ENCODE data around the gene HIPK1. TPM values are rescaled to one million over a fixed set of nuclear protein-coding genes. Genes with fewer than 3 reads are reported as not detected.
A peak's percentile ranks its signal among the peaks of the same experiment; 100 is the strongest.

The HIPK1 gene
- total RNA-seq, 2 donors from 2014 or later = 43.7 to 75.8 TPM

DNA sequence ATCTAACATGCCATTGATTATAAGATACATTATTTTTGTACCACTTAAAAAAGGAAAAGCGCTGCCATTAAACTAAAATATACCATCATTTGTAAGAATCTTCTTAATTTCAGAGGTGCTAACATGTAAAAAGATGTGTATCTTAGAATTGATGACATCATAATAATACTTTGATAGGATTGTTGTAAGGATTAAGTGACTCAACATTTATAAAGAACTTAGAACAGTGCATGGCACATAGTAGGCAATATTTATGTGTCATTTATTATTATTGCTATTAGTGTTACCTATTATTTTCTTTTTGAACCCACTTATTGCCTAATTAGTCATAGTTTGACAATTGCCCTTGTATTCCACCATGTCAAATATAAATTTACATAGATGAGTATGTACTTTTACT lies 21.8 kb downstream of the HIPK1 start:
- ATAC-seq = peak in 1 of 2 donors; percentile 32
- Mint-ChIP-seq H3K9me3 (no peaks in the 10 kb centered on the region), H3K36me3 (peaks cover 5 to 20% of the 10 kb centered on the region in 2 donors), H3K27ac (no peak overlapping the region)
- no peak for DNase-seq (ENCODE audit: low spot score in 2 of 2)

- Mint-ChIP-seq H3K27ac (no peak overlapping the region), H3K9me3 (no peaks in the 10 kb centered on the region), H3K36me3 (peaks cover 5 to 26% of the 10 kb centered on the region in 2 donors)
- no peak for ATAC-seq
- no peak for DNase-seq (ENCODE audit: low spot score in 2 of 2)
These were observed 22.6 kb downstream of the HIPK1 start for GRCh38 chr1:113951719-113952118.

GRCh38 chr1:113957984-113958383 lies 28.9 kb downstream of the HIPK1 start:
- H3K27ac Mint-ChIP-seq = no peak overlapping the region
- DNase-seq (ENCODE audit: low spot score in 2 of 2) = no peak
- no peak for ATAC-seq
- peaks cover 10 to 19% of the 10 kb centered on the region in 2 donors for H3K36me3 Mint-ChIP-seq
- H3K9me3 Mint-ChIP-seq = no peaks in the 10 kb centered on the region

DNA sequence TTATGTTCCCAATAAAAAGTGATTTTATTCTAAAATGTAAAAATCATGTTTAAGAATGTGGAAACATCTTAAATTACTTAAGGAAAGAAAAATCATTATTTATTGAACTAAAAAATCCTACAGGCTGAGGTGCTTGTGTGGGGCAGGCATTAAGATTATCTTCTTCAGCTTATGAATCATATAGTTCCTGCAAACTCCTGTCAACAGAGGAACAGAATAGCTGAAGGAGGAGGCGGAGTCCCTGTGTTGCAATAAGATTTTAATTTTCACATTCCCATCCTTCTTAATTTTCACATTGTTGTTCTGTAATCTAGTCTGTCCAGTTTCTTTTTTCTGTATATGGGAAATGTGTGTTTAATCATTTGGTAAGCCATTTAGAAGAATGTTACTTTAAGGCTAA lies 29.6 kb downstream of the HIPK1 start:
- H3K36me3 Mint-ChIP-seq = peaks cover 14 to 25% of the 10 kb centered on the region in 2 donors
- DNase-seq (ENCODE audit: low spot score in 2 of 2) (no peak), ATAC-seq (no peak)
- H3K9me3 Mint-ChIP-seq = no peaks in the 10 kb centered on the region
- no peak overlapping the region for H3K27ac Mint-ChIP-seq

DNA sequence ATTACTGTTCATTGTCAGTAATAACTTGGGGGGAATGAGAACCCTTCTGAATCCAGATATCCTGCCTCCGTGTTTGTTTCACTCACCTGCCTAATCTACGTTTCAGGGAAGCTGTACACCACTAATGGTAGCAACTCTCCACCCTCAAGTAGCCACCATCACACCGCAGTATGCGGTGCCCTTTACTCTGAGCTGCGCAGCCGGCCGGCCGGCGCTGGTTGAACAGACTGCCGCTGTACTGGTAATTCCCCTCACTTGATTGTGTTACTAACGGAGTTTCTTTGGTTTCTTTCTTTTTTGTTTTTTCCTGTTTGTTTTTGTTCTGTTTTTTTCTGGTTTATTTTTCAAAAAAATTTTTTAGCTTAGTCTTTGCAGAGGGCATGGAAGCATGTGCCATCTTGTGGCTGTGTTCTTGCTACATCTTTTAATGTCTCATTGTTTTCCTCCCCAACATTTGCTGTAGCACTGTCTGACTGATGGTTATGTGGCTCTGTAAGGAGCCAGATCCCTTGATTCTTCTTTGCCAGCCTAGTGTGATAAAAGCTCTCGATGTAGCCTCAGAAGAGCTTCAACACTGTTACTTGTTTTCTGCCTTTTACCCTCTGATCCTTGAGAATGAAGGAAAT lies 34.3 kb downstream of the HIPK1 start:
- ATAC-seq (no peak), DNase-seq (ENCODE audit: low spot score in 2 of 2) (no peak)
- no peaks in the 10 kb centered on the region for H3K9me3 Mint-ChIP-seq
- H3K36me3 Mint-ChIP-seq = peaks cover 19 to 27% of the 10 kb centered on the region in 2 donors
- H3K27ac Mint-ChIP-seq = peak overlapping the region in 1 of 2 donors; percentile 12

DNA sequence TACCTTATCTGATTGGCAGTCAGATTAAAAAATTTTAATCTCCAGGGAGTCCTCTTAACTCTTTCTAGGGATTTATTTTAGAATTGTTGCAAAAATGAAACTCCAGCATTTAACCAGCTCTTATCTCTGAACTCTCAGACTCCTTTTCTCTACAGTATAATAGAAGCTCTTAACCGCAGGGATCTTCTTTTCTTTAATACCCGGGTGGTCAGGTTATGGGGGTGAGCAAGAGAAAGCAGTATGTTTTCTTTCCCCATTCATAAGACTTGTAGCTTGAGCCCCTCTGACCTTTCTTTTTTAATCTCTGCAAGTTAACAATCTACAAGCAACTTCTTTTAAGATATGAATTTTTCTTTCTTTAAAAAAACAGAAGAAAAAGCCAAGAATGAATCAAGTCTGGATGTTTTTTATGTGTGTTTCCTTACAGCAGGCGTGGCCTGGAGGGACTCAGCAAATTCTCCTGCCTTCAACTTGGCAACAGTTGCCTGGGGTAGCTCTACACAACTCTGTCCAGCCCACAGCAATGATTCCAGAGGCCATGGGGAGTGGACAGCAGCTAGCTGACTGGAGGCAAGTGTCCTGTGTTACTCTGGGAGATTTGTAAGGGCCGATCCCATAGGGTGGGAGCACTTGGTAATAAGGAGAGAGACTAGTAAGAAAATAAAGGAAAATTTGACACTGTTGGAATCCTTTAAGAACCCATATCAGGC lies 36.7 kb downstream of the HIPK1 start:
- ATAC-seq (no peak), DNase-seq (ENCODE audit: low spot score in 2 of 2) (no peak)
- H3K36me3 Mint-ChIP-seq = peaks cover 28 to 33% of the 10 kb centered on the region in 2 donors
- H3K27ac Mint-ChIP-seq = peak overlapping the region in 1 of 2 donors; percentile 39
- no peaks in the 10 kb centered on the region for H3K9me3 Mint-ChIP-seq

DNA sequence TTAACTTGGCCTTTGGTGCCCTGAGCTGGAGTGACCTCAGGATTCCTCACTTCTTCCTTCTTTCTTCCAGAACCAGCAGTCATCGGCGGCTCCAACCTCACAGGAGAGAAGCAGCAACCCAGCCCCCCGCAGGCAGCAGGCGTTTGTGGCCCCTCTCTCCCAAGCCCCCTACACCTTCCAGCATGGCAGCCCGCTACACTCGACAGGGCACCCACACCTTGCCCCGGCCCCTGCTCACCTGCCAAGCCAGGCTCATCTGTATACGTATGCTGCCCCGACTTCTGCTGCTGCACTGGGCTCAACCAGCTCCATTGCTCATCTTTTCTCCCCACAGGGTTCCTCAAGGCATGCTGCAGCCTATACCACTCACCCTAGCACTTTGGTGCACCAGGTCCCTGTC lies 43.8 kb downstream of the HIPK1 start:
- ATAC-seq = no peak
- no peak for DNase-seq (ENCODE audit: low spot score in 2 of 2)
- Mint-ChIP-seq H3K27ac (peak overlapping the region; percentile 37 to 69), H3K36me3 (peaks cover 20 to 21% of the 10 kb centered on the region in 2 donors), H3K9me3 (no peaks in the 10 kb centered on the region)

- H3K9me3 Mint-ChIP-seq = no peaks in the 10 kb centered on the region
- H3K27ac Mint-ChIP-seq = peak overlapping the region; percentile 20 to 81
- ATAC-seq (peak; percentile 77 to 84), DNase-seq (ENCODE audit: low spot score in 2 of 2) (no peak)
- H3K36me3 Mint-ChIP-seq = peaks cover 6 to 8% of the 10 kb centered on the region in 2 donors
These were observed 46.2 kb downstream of the HIPK1 start for GRCh38 chr1:113975211-113975895.

DNA sequence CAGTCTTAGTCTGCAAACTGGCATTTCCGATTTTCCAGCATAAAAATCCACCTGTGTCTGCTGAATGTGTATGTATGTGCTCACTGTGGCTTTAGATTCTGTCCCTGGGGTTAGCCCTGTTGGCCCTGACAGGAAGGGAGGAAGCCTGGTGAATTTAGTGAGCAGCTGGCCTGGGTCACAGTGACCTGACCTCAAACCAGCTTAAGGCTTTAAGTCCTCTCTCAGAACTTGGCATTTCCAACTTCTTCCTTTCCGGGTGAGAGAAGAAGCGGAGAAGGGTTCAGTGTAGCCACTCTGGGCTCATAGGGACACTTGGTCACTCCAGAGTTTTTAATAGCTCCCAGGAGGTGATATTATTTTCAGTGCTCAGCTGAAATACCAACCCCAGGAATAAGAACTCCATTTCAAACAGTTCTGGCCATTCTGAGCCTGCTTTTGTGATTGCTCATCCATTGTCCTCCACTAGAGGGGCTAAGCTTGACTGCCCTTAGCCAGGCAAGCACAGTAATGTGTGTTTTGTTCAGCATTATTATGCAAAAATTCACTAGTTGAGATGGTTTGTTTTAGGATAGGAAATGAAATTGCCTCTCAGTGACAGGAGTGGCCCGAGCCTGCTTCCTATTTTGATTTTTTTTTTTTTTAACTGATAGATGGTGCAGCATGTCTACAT lies 47.6 kb downstream of the HIPK1 start:
- Mint-ChIP-seq H3K27ac (peak overlapping the region in 1 of 2 donors; percentile 20), H3K9me3 (no peaks in the 10 kb centered on the region), H3K36me3 (peaks cover 6 to 8% of the 10 kb centered on the region in 2 donors)
- no peak for DNase-seq (ENCODE audit: low spot score in 2 of 2)
- no peak for ATAC-seq

GRCh38 chr1:113977906-113978305 lies 48.8 kb downstream of the HIPK1 start:
- no peaks in the 10 kb centered on the region for H3K9me3 Mint-ChIP-seq
- H3K36me3 Mint-ChIP-seq = peaks cover 0 to 6% of the 10 kb centered on the region in 2 donors
- H3K27ac Mint-ChIP-seq = no peak overlapping the region
- ATAC-seq (no peak), DNase-seq (ENCODE audit: low spot score in 2 of 2) (no peak)

DNA sequence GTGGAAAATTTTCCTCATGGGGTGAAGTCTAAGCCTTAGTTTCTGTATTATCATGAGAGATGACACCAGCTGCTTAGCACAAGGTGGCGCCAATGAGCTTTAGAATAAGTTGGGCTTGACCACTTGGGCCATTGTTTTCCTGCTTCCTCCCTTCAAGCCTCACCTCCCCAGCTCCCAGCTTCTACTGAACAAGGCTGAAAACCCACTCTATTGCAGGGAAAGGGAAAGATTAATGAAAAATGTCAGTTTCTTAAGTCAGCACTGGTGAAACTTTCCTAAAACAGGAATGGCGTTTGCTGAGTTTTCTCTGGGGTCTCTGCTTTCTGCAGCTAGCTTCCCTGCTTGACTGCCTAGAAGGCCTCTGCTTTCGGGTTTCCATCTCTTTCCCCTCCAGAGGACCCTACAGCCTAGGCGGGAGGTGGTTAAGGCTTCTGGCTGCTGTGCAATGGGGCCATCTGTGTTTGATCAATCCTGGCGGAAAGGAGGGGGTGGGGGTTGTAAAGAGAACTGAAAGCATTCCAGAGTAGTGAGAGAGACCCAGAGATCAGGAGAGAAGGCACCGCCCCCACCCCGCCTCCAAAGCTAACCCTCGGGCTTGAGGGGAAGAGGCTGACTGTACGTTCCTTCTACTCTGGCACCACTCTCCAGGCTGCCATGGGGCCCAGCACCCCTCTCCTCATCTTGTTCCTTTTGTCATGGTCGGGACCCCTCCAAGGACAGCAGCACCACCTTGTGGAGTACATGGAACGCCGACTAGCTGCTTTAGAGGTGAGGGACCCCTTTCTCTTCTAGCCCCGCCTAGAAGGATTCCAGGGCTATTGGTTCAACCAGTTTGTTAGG lies 50.0 kb downstream of the HIPK1 start, which contains the start of gene OLFML3:
TSS of gene OLFML3 (plus strand) at position 612 of the 840 bp plus-strand sequence. CDS start at position 655, 43 bp downstream.
- H3K27ac Mint-ChIP-seq = peak within 1 kb of the TSS in 1 of 2 donors; percentile 85
- no peaks in the 10 kb centered on the region for H3K36me3 Mint-ChIP-seq
- ATAC-seq = peak; percentile 25 to 58
- peak in 1 of 2 donors; percentile 68 for DNase-seq (ENCODE audit: low spot score in 2 of 2)
- no peaks in the 10 kb centered on the region for H3K9me3 Mint-ChIP-seq

GRCh38 chr1:113980110-113980509 lies 51.0 kb downstream of the HIPK1 start:
- ATAC-seq (no peak), DNase-seq (ENCODE audit: low spot score in 2 of 2) (no peak)
- Mint-ChIP-seq H3K27ac (no peak overlapping the region), H3K9me3 (no peaks in the 10 kb centered on the region), H3K36me3 (no peaks in the 10 kb centered on the region)

GRCh38 chr1:113981962-113982931 lies 53.1 kb downstream of the HIPK1 start:
- Mint-ChIP-seq H3K36me3 (no peaks in the 10 kb centered on the region), H3K27ac (peak overlapping the region in 1 of 2 donors; percentile 51), H3K9me3 (no peaks in the 10 kb centered on the region)
- DNase-seq (ENCODE audit: low spot score in 2 of 2) (no peak), ATAC-seq (no peak)

GRCh38 chr1:113982949-113983348 lies 53.8 kb downstream of the HIPK1 start:
- Mint-ChIP-seq H3K9me3 (no peaks in the 10 kb centered on the region), H3K27ac (peak overlapping the region in 1 of 2 donors; percentile 51), H3K36me3 (no peaks in the 10 kb centered on the region)
- ATAC-seq (no peak), DNase-seq (ENCODE audit: low spot score in 2 of 2) (no peak)

GRCh38 chr1:113983391-113983790 lies 54.3 kb downstream of the HIPK1 start:
- Mint-ChIP-seq H3K9me3 (no peaks in the 10 kb centered on the region), H3K36me3 (no peaks in the 10 kb centered on the region), H3K27ac (no peak overlapping the region)
- ATAC-seq (no peak), DNase-seq (ENCODE audit: low spot score in 2 of 2) (no peak)

All from activated naive CD4-positive, alpha-beta T cell treated with anti-CD3 and anti-CD28 coated beads, Interleukin-2, amount 50 U/mL, for 72 hours (primary cell).